C4-2B (cell line): ENCODE results near the gene CDK6.

ENCODE experiments used
- CTCF ChIP-seq: fragments of 450-650 bp; conservative IDR thresholded peaks from 2 replicates; pipeline ENCODE4 v1.5.1; 2017; ENCODE audit warnings: mild to moderate bottlenecking
- ZFX ChIP-seq: fragments of 450-650 bp; IDR thresholded peaks from 2 replicates; pipeline ENCODE4 v1.6.1; 2017

GRCh38 chr7:92602352-92603088 is 233.9 kb downstream of the CDK6 start:
- TF ChIP-seq CTCF (no peak), ZFX (no peak)
